Activated CD4-positive, alpha-beta T cell treated with anti-CD3 and anti-CD28 coated beads, Interleukin-2, amount 50 U/mL, for 4 hours (primary cell): ENCODE results near the gene CXXC5.
"Not testable (repeated sequence)": the region's sequence is repeated elsewhere in the genome, so short reads cannot be mapped to it uniquely, and the experiment has no call there.

Experiments
- DNase-seq, 2 experiments: peaks; one replicate each; pipeline ENCODE4 v3.0.0-alpha.2; 2020

Gene CXXC5

DNA sequence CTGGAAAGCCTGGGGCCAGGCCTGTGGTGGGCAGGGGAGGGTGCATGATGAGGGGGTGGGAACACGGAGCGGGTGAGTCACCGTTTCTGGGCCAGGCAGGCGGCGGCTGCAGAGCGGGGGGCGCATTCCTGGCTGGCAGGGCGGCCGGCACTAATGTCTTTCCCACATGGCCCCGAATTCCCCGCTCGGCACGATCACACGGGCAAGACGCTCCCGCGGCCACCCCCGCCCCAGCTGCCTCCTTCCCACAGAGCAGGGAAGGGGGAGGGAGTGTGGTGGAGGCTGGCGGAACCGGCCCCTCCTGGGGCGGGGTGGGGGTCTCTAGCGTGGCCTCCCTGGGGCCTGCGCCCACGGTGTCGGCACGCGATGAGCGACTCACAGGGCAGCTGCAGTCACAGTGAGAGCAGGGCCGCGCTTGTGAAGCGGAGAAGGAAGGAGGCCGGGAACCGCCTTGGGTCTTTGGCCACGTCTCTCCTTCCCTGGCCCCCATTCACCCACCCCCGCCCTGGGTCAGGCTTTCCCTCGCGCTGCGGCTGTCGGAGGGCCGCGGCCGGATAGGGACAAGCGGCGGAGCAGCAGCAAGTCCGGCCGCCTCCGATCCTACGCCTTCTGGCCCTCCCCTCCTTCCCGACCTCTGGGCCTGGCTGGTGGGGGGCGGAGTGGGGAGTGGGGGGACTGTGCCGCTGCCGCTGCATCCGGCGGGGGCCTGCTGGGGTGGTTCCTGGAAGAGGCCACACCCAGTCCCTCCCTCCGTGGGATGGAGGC is 48.9 kb downstream of the CXXC5 start:
- peak; percentile 21 to 22 for DNase-seq

DNA sequence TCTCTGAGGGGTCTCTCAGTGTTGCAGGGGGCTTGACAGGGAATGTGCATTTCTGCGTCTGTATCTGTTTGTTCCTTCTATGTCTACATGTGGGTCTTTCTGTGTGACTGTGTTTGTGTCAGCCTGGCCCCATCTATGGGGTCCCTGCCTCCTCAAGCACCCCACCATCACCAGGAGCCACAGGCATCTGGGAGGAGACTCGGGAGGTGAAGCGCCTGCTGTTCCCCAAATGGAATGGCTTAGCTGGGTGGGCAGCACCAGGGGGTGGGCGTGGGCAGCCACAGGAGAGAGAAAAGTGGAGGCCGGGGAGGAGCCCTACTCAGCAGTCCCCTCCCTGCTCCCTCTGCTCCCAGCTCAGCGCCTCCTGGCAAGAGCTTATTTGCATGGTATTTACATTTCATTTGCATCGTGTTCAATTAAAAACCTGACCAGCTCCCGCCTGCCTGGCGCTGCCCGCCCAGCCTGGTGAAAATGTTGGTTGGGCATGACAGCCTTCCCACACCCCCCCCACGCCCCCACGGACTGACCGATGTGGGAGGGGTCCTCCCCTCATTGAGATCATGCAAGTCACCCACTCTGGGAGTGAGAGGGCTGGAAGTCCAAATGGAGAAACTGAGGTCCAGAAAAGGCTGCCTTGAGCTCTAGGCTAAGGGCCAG is 50.5 kb downstream of the CXXC5 start:
- DNase-seq, result no peak

DNA sequence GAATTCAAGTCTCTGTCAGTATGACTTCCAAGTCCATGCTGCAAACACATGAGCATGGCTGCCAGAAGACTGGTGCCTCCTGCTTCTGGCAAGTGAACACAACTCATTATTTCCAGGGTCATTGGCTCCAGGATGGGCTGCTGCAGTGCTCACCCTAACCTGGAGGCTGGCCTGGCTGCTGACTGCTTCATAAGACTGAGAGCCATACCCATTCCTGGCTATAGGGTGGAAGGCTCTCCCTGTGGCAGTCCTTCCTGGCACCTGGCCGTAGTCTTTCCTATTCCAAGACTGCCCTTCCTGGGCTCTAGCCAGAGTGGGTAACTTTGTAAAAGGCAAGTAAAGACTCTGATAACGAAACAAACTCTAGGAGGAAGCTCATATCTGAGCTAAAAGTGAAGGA is 51.2 kb downstream of the CXXC5 start:
- no peak for DNase-seq

DNA sequence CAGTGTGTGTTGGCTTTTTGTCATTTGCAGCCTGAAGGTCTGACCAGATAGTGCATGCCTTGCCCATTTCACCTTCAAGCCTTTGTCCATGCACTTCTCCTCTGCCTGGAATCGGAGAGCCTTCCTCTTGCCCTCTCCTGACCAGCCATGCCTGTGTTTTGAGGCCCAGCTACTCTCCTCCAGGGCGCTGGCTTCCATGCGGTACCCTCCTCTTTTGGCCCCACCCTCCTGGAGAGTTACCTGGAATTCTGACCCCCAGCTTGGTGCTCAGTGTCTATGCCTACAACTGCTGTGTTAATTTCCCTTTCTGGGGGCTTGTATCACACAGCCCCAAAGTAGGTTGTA is 52.5 kb downstream of the CXXC5 start:
- DNase-seq, result no peak

DNA sequence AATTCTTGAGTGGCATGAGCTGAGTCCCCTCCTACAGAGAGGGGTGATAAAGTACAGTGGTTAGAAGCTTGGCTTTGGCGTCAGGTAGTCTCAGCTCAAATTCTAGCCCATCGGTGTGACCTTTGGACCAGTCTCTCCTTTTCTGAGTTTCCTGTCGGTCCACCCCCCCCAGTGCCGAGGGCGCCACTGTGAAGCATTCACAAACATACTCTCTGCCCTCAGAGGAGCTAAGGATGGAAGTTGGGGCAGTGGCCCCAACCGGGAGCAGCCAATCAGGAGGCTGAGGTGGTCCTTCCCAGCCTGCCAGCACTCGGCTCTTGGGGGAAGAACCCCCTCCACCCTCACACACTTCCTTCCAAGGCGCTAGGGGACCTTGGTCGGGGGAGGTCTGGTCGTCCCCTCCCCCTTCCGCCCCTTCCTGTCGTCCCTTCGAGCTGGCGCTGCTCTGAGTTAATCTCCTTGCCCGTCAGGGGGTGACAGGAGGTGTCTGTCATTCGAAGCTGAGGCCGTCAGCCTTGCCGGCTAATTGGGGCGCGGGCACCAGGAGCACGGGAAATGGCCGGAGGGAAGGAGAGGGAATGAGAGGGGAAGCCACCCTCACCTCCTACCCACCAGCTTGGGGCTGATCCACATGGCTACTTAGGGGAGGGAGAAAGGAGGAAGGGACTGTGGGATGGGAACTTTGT is 53.0 kb downstream of the CXXC5 start:
- no peak for DNase-seq

DNA sequence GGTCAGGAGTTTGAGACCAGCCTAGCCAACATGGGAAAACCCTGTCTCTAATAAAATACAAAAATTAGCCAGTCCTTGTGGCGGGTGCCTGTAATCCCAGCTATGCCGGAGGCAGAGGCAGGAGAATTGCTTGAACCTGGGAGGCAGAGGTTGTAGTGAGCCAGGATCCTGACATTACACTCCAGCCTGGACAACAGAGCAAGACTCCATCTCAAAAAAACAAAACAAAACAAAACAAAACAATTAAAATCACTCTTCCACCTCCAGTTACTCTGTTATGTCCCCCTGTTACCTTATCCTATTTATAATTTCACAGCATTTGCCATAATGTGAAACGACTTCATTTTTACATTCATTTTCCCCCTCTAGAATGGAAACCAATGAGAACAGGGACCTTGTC is 54.4 kb downstream of the CXXC5 start:
- DNase-seq, result no peak

DNA sequence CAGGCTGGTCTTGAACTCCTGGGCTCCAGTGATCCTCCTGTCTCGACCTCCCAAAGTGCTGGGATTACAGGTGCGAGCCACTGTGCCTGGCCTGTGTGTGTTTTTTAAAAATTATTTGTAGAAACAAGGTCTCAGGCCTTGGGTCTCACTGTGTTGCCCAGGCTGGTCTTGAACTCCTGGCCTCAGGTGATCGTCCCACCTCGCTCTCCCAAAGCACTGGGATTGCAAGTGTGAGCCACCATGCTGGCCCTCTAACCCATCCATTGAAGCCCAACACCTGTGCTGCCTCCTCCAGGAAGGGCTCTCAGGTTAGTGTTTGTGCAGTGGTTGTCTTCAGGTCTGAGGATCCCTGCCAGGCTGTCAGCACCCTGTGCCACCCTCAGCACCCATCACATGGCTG is 56.6 kb downstream of the CXXC5 start:
- no peak for DNase-seq

DNA sequence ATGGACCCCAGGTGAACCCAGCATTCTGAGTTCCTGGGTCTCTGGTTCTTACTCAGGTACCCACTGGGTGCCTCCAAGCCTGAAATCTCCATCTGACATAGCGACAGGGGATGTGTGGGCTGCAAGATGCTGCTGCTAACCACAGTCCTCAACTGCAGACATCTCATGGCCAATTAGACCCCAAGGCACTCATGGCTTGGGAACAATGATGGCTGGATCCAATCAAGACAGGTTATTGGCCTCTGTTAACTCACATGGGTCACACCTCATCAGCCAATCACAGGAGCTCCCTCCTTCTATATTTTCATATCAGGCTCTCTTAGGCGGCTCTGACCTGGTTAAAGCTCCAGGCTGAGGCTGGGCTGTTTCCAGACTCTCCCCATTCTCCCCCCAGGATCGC is 57.0 kb downstream of the CXXC5 start:
- no peak for DNase-seq

DNA sequence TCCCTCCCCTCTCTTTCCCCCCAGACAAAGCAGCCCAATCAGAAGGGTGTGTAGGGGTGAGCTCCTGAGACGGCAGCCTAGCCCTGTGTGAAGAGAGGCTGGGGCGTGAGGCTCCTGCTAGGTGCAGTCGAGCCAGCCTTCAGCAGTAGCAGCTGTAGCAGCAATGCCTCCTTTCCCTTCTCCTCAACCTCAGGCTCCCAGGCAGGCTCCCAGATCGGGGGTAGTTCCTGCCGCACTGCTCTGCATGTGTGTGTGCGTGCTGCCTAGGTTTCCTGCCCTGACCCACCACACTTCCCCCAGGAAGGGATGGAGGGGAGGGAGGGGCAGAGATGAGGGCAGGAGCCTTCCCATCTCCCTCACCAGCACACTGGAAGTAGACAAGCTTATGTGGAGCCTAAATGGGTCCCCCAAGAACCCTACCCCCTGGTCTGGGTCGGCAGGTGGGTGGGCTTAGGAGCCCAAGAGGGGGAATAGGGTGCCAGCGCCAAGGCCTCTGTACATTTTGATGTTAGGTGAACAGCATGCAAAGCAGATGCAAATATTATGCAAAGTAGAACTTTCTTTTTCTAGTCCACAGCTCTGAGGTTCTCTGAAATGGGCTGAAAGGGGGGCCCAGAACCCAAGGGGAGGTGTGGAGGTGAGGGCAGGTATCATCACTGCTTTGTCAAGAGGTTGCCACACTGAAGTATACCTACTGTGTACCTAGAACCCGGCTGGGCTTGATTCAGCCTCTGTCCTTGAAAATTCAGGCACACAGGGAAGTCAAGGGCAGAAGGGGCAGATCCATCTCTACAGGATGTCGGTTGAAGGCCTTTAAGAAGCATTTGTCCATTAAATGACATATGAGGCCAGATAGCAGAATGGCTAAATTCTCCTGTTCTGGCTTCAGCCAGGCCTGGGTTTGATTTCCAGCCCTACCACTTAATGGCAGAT is 57.8 kb downstream of the CXXC5 start:
- DNase-seq, result no peak

DNA sequence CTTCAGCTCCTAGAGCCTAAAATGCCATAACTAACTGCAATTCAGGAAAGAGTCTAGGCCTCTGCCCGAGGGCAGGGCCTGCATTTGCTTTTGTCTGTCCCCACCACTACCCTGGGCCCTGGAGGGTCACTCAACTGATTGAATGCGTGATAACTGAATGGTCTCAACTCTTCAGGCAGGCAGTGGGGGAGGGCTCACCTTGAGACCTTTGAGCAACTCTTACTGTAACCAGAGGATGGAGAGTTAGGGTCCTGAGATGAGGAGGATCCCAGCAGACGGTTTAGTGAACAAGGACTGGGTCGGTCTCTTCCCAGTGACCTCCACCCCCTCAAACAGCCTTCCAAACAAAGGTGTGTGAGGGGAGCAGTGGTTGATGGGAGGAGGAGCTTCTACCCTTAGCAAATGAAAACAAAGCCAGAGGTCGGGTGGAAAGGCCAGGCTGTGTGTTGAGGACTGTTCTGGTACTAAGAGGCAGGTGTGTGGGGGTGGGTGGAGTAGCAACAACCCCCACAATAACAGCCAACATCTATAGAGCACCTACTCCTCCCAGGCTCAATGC is 59.4 kb downstream of the CXXC5 start:
- no peak for DNase-seq

DNA sequence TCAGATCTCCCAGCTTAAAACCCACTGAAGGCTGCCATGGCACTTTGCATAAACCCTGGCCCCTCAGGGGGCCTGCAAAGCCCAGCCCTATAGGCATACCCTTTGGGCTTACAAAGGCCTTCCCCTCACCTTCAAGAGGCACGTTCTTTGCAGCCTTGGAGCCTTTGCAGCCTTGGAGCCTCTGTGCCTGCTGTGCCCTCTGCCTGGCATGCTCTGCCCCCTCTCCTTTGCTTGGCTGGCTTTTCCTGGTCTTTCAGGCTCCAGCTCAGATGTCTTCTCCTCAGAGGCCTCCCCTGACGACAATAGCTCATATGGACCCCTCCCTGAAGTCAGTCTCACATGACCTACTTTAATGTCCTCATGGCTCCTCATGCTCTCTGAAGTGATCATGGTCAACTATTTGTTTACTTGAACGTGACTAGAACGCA is 60.3 kb downstream of the CXXC5 start:
- no peak for DNase-seq

DNA sequence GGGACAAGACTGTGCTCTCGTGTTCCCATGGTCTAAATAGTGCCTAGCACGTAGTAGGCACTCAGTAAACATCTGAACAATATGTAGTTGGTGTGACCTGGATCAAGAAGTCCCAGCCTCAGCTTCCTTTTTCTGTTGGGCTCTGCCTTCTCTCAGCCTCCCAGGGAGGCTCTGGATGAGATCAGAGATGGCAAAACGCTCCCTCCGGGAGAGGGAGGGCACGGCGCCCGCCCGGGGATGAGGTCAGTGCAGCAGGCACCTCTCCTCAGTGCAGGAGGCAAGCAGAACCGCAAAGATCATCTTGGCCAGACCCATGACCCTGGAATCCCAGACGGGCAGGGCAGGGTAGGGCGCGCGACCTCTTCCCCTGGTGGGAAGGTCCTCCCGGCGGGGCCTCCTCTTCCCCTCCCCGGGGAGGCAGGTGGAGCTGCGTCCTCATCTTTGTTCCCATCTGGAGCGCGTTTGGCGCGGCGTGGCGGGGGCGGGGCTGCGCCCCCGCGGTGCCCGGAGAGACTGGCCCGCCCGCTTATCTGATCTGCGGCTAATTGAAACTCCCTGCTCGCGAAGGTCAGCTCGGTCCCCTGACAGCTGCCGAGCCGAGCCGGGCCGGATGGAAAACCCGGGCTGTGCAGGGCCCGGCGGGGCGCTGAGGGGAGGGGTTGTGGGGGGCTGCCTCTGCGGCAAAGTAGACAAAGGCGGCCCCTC is 60.9 kb downstream of the CXXC5 start:
- no peak for DNase-seq

DNA sequence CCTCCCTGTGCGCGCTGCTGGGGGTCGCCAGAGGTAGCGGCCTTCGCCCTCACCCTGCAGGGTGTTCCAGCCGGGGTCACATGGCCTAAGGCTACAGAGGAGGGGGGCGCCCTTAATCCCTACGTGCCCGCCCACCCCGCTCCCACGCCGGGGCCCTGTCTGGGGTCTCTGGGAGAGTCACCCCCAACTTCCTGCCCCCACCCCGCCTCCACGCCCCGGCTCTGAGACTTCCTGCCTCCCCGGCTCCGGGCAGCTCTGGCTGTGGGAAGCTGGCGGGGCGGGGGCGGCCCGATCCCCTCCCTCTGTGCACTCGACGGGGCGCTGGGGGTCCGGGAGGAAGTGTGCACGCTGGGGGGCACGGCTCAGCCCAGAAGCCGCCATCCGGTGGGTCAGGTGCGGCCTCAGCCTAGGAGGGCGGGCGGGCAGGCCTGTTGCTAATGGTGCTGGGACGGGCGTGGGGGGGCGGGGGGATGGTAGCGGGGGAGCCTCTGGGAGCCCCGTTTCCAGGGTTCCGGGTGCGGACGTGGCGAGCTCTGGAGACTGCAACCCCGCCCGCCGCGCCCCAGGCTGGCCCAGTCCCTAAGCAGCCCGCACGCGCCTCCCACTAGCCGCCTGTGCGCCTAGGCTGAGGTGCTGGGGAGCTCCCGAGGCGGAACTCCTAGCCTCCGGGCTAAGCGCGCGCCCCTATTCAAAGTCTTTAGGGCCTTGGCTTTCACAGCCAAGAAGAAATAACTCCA is 61.6 kb downstream of the CXXC5 start:
- no peak for DNase-seq

DNA sequence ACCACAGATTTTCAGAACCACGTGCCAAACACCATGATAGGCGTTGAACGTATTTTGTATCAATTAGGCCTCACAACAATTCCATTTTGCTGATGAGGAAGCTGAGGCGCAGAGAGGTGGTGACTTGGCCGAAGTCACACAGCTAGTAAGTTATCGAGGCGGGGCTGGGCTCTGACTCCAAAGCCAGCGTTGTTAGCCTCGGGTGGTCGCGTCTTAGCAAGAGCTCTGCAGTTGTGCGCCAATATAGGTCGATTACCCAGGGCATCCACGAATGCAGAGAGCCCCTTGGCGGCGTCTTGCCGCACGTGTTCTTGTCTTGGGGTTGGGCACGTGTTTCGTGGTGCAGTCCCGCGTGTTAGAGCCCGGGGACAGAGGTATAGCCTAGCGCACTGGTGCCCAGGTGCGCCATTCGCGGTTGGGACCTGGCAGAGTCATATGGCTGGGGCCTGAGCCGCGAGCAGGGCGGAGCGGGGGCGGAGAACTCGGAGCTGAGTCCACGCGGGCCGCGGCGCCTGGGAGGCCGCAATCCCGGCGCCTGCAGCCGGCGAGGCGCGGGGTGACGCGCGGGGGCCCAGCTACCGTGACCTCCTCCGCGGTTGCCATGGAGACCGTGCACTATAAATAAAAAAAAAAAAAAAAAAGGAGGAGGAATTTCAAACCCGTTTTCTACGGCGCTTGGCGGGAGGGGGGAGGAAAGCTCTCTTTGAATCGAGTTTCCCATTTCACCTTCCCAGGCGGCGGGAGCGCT is 62.3 kb downstream of the CXXC5 start:
- peak; percentile 29 to 40 for DNase-seq

DNA sequence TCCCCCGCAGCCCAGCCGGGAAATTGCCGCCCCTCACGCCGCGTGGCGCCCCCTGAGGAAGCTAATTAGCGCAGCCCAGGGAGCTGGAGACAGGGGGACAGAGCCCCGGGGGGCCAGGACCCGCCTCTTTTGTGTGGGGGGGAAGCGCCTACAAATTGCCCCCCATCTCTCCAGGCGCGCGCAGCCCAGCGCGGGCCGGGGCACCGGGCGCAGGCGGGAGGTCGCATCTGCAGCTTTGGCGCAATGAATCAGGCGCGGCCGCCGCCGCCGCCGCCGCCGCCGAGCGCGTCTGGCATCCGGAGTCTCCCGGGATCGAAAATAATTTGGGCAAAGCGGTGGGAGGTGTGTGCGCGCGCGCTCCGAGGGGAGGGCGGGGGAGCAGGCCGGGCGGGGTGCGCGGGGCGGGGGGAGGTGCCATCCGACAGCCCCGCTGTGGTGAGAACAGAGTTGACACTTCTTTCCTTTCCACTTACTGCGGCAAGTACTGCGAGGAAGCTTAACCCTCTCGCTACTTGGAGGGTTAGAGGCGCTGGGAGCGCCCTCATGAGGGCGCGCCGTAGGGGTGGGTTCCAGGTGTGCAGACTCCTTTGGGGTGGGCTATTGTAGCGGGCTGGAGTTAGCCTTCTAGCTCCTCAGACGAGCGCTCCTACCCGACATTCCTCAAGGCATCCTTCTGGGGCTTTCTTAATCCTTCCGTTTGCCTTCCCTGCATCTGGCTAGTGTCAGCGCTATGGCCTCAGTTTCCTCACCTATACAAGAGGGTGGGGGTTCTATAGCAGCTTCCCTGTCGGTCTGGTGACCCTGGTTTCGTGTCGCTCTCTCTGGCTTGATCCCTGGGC is 63.1 kb downstream of the CXXC5 start:
- DNase-seq, result peak; percentile 27 to 40

DNA sequence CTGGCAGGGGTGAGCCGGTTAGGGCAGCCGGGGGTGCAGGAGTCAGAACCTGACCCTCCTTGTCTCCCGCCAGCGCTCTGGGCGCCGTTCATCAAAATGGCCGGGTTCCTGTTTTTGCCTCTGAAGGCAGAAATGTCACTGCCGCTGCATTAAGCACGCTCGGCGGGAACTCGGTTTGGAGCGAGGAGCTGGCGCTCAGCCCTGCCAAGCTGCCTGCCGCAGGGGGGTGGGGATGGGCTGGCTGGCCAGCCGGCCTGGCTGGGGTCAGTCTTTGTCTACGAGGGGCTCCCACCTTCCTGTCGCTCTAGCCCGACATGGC is 63.7 kb downstream of the CXXC5 start:
- no peak for DNase-seq

DNA sequence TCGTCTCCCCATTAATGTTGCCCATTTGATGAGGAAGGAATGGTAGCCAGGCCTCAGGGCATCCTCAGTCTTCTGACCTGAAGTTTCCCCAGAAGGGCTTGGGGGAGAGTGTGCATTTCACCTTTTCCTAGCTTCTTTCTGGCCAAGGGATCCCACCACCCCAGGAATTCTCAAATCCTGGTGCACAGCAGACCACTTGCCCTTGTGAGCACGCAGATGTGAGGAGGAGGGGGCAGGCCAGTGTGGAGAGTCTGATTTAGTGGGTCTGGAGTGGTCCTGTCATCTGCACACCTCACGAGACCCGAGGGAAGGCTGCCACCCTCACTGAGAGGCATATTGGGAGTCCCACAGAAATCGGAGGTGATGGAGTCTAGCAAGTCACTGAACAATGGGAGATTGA is 64.3 kb downstream of the CXXC5 start:
- no peak for DNase-seq

DNA sequence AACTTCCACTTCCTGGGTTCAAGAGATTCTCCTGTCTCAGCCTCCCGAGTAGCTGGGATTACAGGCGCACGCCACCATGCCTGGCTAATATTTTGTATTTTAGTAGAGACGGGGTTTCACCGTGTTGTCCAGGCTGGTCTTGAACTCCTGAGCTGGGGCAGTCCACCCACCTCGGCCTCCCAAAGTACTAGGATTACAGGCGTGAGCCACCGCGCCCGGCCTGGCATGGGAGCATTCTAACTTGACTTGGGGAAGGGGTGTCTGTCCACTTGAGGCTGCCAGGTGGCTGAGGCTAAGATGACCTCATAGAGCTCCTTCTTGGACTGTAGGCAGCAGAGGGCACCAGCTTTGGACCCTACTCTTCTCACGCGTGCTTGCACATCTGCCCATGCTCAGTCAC is 65.7 kb downstream of the CXXC5 start:
- DNase-seq, result not testable (repeated sequence)

DNA sequence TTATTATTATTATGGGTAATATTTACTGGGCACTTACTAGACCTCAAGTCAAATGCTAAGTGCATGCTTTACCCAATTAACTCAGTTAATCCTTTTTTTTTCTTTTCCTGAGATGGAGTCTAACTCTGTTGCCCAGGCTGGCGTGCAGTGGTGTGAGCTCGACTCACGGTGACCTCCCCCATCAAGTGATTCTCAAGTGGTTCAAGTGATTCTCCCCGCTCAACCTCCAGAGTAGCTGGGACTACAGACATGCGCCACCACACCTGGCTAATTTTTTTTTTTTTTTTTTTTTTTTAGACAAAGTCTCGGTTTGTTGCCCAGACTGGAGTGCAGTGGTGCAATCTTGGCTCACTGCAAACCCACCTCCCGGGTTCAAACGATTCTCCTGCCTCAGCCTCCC is 69.1 kb downstream of the CXXC5 start:
- no peak for DNase-seq

DNA sequence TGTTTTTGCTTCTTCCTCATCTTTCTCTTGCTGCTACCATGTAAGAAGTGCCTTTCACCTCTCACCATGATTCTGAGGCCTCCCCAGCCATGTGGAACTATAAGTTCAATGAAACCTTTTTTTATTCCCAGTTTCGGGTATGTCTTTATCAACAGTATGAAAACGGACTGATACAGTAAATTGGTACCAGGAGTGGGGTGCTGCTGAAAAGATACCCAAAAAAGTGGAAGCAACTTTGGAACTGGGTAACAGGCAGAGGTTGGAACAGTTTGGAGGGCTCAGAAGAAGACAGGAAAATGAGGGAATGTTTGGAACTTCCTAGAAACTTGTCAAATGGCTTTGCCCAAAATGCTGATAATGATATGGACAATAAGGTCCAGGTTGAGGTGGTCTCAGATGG is 70.3 kb downstream of the CXXC5 start:
- DNase-seq, result not testable (repeated sequence)
